ENCODE measurements around the gene SFXN5.
A peak's percentile ranks its signal among the peaks of the same experiment; 100 is the strongest.

SFXN5 gene

DNA sequence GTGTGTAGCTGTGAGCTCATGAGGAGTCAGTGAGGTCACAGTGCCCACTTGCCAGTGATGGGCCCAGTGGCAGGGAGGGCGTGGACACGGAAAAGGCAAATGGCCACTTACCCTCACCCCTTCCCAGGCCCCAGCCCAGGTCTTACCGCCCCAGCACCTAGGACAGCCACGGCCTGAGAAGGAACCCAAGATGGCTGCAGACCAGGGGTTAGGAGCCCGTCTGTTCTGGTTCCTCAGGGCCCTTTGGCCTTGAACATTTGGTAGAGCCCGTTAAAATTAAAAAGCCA is 80.1 kb downstream of the SFXN5 start:
- no peak for DNase-seq

DNA sequence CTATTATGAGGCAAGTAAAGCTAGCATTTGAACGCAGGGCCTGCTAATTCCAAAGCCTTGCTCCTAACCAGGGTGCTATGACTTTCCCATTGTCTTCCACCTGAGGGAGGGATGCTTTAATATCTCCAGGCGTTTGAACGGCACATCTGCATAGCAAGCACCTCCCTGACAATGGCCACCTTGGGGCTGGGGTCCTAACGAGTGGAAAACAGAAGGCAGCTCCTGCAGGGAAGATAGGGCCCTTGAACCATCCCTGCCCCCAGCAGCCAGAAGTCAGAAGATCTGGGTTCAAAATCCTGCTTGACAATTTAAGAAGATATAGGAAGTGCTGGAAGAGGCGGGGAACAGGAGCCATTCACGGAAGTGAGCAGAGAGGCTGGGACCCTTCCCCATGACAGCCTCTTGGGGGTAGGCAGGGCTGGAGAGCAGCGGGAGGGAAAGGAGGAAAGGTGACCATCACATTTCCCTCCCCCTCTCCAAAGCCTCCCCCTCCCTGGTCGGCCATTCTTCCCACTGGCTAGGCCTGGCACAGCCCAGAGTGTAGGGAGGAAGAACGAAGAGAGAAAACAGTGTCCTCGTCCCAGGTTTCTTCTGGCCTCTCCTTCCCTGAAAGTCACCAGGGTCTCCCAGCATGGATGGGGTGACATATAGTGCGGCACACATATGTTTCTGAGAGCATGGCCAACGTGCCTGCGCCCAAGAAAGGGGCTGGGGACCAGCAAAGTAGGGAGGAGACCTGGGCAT is 80.6 kb downstream of the SFXN5 start:
- DNase-seq, result no peak

DNA sequence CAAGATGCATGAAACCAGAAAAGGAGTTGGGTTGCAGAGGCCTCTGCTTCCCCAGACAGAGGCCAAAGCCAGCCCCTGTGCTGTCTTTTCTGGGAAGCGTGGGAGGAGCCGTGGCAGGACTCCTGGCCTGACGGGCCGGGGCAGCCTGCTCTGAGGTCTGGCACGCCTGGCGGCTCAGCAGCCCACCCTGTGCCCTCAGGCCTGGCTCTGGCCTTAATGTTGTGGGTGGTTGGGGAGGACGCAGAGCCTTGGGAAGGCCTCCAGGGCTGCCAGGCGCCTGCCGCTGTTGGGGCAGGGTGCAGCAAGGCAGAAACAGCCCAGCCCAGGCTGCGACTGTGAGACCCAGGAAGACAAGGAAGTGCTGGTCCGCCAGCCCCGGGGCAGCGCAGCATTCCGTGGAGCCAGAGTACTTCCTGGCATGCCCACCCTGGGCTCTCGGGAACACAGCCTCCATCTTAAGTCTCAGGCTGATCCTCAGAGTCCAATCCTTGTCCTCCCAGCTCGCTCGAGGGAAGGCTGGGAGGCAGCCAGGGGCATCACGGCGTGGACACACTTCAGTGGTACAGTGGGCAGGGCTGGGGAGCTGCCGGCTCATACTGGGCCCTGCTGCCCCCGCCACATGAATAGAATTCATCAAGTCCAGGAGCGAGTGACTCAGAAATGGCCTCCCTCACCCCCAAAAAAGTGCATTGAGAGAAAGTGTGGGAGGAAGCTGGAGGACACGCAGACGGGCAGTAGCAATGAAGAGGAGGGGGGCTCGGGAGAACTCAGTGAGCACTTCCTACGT is 81.5 kb downstream of the SFXN5 start:
- DNase-seq, result no peak

- no peak for DNase-seq
These were observed 82.7 kb downstream of the SFXN5 start for GRCh38 chr2:72988726-72989273.

DNA sequence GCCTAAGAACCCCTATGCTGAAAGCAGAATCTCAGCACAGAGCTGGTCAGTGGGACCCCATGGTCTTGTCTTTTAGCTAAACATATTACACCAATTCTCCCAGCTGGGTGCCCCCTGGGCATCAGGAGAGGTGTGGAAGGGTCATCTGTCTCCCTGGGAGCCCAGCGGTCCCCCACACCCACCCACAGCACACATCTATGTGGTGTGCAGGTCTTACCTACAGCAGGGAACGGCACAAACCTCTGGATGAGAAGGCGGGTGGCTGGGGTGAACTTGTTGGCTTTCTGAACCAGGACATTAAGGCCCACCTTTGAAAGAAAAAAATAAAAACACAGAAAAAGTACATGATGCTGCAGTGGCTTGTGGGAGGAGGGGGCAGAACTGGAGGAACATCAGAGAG is 83.5 kb downstream of the SFXN5 start:
- no peak for DNase-seq

DNA sequence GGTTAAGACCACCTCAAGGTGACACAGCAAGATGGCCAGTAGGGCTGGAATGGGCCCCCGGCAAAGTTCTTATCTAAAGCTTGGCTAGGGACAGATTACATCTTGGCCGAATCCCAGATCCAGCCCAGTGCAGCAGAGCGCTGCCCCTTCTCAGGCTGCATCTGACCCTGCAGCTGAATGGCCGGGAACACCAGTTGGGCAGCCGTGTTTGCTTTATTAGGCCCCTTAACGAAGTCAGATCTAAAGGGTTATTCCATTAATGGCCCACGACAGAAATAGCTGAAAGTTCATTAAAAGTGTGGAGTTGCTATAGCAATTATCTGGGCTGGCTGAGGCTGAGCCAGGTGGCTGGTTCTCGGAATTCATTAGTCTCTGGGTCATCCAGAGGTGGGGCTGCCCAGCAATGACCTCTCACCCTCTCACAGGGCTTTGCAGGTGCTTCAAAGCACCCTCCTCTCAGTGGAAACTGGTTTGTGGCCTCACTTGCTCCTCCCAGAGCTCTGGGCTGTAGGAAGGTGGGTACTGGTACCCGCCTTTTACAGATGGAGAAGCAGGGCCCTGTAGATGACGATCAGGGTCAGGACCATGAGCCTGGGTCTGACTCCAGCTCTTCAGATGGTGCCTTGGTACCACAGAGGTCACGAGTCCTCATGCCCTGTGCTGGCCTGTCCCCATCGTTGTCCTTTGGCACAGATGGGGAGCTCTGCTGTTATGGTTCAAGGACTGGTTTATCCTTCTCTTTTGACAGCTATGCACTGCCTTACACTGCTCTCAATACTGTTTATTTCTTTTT is 85.4 kb downstream of the SFXN5 start:
- no peak for DNase-seq

DNA sequence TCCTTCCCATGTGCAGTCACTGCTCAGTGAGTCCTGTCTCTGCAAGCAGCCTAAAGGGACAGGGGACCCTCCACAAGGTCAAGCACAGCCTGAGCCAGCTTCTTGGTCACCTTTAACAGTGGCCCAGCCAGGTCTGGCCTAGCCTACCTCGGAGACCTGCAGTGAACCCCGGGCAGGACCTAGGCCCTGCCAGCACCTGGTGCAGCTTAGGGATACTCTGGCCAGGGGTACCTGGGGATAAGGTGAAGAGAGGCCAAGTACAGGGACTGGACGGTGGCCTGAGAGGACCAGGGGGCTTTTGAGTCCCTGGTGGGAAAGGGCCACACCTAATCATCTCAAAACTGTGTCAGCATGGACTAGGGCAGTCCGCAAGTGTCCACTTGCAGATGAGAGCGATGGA is 86.4 kb downstream of the SFXN5 start:
- no peak for DNase-seq

- DNase-seq, result no peak
These were observed 87.3 kb downstream of the SFXN5 start for GRCh38 chr2:72984172-72984671.

DNA sequence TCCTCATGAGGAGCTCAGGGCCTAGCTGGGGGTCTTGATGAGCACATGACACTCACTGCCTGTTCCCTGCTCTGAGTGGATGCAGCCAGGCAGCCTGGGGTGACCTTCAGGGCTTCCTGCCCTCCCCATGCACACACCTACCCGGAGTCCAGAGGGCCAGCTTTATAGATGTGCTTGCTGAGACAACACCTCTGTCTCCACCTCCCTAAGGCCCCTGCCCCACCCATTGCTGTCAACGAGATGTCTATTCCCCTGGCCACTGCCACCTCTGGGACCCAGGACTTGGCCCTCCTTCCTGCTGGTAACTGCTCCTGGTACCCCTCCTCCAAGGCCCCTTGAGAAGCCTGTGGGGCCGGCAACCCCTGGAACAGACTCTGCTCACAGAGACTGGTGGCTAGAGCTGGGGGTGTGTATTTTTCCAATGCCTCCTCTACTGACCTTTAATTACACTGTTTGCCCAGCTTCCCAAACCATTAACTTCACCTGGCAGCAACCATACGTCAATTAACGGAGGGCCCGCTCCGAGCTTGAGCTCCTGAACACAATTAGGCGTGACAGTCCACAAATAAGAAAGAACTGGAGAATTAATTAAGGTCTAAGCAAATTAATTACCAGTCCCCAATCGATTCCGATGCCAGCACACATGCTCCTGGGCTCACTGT is 87.9 kb downstream of the SFXN5 start:
- DNase-seq, result no peak

GRCh38 chr2:72982781-72983499 is 88.6 kb downstream of the SFXN5 start:
- no peak for DNase-seq

DNA sequence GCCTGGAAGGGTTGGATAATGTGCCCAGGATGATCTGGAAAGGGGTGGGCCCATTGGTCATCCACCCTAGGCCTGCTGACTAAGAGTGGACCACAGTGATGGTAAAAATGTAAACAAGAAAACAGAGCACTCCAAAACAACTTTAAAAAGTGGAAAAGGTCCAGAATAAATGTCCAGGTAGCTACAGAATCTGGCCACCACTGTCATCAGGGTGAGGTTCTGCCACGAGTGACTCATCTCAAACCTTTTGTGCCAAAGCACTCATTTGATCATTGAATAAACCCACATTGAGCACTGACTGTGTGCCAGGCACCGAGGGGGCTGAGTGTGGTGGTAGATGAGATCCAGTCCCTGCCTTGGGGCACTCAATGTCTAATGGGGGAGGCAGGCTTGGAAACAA is 89.3 kb downstream of the SFXN5 start:
- no peak for DNase-seq

DNA sequence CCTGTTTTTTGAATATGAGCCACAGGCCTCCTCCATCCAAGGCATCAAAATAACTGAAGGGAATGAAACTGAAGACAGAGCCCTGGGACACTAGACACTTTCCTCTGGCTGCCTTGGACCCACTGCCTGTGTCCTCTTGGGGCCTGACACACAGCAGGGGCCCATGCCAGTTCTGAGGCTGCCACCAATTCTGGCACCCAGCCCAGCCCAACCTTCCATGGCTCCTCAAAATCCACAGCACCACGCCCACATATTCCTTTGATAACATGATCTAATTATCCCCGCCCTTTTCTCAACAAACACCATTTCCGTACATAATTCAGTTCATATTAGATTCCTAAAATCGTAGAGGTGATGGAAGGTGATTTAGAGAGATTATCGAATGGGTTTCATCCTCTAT is 90.0 kb downstream of the SFXN5 start:
- DNase-seq, result no peak

- no peak for DNase-seq
These were observed 90.8 kb downstream of the SFXN5 start for GRCh38 chr2:72980535-72981217.

DNA sequence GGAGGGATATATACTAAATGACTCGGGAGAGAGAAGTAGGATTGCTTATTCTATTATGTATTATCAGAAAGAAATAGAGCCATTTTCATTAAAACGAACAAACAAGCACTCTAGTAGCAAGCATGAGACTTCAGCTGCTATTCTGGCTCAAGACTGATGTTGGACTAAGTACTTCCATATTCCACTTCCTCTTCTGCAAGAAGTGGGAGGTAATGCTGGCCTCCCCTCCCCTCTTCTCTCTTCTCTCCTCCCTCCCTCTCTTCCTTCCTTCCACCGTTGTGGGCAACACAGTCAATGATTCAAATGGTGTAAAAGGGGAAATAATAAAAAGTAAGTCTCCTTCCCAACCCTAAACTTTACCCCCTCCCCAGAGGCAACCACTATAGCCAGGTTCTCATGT is 91.6 kb downstream of the SFXN5 start:
- DNase-seq, result no peak

DNA sequence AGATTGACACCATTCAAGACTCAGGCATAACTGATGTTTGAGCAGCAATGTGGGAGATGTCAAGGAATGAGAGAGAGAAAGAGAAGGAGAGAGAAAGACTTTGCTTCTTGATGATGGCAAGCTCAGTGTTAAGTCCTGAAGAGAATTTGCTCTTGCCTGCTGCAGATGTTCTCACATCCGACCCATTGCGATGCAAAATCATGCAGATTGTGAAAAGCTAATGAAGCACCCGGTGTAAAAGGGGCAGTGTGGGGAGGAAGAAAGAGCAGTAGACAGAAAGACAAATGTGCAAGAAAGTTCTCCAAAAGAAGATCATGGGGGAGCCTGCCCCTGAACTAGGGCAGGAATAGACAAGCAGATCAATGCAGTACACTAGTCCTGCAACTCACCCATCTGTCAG is 96.5 kb downstream of the SFXN5 start:
- no peak for DNase-seq

DNA sequence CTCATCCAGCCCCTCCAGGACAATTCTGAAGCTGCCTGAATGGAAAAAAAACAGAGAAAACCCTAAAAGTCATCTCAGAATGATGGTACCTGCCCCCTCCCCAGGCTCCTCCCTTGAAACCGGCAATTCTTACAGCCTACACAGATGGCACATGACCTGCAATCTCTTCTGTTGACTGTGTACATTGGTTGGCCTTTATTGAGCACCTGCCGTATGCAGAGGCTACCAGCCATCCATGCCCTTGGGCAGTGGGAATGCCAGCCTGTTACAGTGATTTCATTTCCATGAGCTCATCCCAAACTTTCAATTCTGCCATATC is 97.1 kb downstream of the SFXN5 start:
- no peak for DNase-seq

GRCh38 chr2:72973566-72974435 is 97.7 kb downstream of the SFXN5 start:
- peak; percentile 39 for DNase-seq

DNA sequence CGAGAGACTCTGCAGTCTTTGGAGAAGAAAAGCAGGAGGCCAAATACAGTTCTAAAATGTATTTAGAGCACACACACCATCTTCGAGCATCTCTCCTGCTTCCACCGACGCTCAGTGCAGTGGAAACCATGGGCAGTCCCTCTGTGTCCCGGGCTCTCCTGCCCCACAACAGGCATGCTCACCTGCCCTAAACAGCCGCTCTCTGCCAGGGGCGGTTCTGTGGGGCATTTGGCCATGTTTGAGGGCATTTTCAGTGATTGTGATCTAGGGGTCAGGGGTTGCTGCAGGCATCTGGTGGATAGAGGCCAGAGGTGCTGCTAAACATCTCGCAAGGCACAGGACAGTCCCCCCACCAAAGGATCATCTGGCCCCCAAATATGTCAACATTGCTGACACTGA is 98.4 kb downstream of the SFXN5 start:
- DNase-seq, result no peak

DNA sequence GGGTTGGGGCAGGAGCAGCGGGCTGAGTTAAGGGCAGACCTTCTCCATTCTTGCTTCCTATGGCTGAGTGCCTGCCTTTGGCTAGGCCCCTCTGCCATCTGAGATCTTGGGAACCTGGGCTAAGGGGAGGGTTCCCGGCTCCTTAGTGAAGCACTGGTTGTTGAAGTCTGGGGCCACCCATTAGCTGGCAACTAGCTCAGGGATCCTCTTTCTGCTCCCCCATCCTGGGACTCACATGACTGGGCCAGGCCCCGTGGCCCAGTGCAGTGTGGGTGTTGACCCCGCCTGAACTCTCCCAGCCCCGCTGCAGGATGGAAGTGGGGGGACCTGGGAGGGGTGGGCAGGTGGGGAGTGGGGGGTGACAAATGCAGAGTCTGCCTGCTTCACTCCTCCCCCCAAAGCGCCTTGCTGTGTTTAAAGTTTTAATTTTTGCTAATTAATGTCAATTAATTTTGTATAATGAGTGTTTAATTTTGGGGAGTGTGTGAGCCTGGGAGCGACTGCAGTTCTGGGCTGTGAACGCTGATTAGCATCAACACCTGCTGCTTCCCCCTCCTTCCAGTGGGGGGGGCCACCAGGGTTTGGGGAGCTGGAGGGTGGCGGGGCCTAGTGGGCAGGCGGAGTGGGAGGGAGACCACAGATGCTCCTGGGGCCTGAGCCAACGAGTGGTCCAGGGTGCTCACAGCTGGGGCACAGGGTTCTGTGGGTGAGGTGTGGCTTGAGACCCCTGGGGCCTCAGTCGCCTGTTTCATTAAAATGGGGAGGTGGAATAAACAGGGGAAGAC is 99.0 kb downstream of the SFXN5 start:
- no peak for DNase-seq

- DNase-seq, result no peak
These were observed 100.5 kb downstream of the SFXN5 start for GRCh38 chr2:72971036-72971435.
